Measurements from ENCODE around the gene NCAPG2. TPM values are rescaled to one million over a fixed set of nuclear protein-coding genes. Genes with fewer than 3 reads are reported as not detected.

Gene NCAPG2
- total and polyA plus RNA-seq, 2 of the 13 experiments (the other 11 are each of a cell fraction or from before 2014, with no cell fraction given): 15.1 to 30.7 TPM

- no peak for TF ChIP-seq HDAC6 (IDR thresholded peaks at IDR 0.05; ENCODE audit: low read depth, low read length)
- TF ChIP-seq ZNF24 (IDR thresholded peaks at IDR 0.05): no peak
- TF ChIP-seq, protein P1, sequence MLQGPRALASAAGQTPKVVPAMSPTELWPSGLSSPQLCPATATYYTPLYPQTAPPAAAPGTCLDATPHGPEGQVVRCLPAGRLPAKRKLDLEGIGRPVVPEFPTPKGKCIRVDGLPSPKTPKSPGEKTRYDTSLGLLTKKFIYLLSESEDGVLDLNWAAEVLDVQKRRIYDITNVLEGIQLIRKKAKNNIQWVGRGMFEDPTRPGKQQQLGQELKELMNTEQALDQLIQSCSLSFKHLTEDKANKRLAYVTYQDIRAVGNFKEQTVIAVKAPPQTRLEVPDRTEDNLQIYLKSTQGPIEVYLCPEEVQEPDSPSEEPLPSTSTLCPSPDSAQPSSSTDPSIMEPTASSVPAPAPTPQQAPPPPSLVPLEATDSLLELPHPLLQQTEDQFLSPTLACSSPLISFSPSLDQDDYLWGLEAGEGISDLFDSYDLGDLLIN (CRISPR knock-in tag; IDR thresholded peaks at IDR 0.05; ENCODE audit: borderline replicate concordance): no peak
- 0 out of 2 replicates have a peak, but pooled peaks have one; percentile 17 for TF ChIP-seq ZGPAT (CRISPR knock-in tag; IDR thresholded peaks at IDR 0.05)
- no peak for TF ChIP-seq TBL1XR1 (IDR thresholded peaks at IDR 0.05; ENCODE audit: borderline replicate concordance, low read length, partially characterized antibody)
- TF ChIP-seq TBX2 (CRISPR knock-in tag; IDR thresholded peaks at IDR 0.05; ENCODE audit: borderline replicate concordance): 0 out of 2 replicates have a peak, but pooled peaks have one; percentile 36
- TF ChIP-seq, protein P2, sequence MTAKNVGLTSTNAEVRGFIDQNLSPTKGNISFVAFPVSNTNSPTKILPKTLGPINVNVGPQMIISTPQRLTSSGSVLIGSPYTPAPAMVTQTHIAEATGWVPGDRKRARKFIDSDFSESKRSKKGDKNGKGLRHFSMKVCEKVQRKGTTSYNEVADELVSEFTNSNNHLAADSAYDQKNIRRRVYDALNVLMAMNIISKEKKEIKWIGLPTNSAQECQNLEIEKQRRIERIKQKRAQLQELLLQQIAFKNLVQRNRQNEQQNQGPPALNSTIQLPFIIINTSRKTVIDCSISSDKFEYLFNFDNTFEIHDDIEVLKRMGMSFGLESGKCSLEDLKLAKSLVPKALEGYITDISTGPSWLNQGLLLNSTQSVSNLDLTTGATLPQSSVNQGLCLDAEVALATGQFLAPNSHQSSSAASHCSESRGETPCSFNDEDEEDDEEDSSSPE (CRISPR knock-in tag; IDR thresholded peaks at IDR 0.05): no peak
- no peak for TF ChIP-seq SOX6 (IDR thresholded peaks at IDR 0.05)
- TF ChIP-seq SOX6 (CRISPR knock-in tag; IDR thresholded peaks at IDR 0.05): 0 out of 2 replicates have a peak, but pooled peaks have one; percentile 41
- TF ChIP-seq ZNF569 (CRISPR knock-in tag; IDR thresholded peaks at IDR 0.05; ENCODE audit: borderline replicate concordance): no peak
- TF ChIP-seq ZNF746 (CRISPR knock-in tag; IDR thresholded peaks at IDR 0.05): no peak
- 0 out of 2 replicates have a peak, but pooled peaks have one; percentile 42 for TF ChIP-seq POGZ (CRISPR knock-in tag; IDR thresholded peaks at IDR 0.05)
- TF ChIP-seq MIER3 (CRISPR knock-in tag; IDR thresholded peaks at IDR 0.05; ENCODE audit: borderline replicate concordance): no peak
- 0 out of 2 replicates have a peak, but pooled peaks have one; percentile 14 for TF ChIP-seq KDM2A (CRISPR knock-in tag; IDR thresholded peaks at IDR 0.05; ENCODE audit: borderline replicate concordance, low read depth)
- TF ChIP-seq HOXA3 (CRISPR knock-in tag; IDR thresholded peaks at IDR 0.05): peak; percentile 23; the same call in 1 of the 2 replicates
- TF ChIP-seq KLF12 (CRISPR knock-in tag; IDR thresholded peaks at IDR 0.05; ENCODE audit: borderline replicate concordance): no peak
- TF ChIP-seq, protein P3, sequence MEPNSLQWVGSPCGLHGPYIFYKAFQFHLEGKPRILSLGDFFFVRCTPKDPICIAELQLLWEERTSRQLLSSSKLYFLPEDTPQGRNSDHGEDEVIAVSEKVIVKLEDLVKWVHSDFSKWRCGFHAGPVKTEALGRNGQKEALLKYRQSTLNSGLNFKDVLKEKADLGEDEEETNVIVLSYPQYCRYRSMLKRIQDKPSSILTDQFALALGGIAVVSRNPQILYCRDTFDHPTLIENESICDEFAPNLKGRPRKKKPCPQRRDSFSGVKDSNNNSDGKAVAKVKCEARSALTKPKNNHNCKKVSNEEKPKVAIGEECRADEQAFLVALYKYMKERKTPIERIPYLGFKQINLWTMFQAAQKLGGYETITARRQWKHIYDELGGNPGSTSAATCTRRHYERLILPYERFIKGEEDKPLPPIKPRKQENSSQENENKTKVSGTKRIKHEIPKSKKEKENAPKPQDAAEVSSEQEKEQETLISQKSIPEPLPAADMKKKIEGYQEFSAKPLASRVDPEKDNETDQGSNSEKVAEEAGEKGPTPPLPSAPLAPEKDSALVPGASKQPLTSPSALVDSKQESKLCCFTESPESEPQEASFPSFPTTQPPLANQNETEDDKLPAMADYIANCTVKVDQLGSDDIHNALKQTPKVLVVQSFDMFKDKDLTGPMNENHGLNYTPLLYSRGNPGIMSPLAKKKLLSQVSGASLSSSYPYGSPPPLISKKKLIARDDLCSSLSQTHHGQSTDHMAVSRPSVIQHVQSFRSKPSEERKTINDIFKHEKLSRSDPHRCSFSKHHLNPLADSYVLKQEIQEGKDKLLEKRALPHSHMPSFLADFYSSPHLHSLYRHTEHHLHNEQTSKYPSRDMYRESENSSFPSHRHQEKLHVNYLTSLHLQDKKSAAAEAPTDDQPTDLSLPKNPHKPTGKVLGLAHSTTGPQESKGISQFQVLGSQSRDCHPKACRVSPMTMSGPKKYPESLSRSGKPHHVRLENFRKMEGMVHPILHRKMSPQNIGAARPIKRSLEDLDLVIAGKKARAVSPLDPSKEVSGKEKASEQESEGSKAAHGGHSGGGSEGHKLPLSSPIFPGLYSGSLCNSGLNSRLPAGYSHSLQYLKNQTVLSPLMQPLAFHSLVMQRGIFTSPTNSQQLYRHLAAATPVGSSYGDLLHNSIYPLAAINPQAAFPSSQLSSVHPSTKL (CRISPR knock-in tag; IDR thresholded peaks at IDR 0.05): peak; percentile 21; the same call in 1 of the 2 replicates
- TF ChIP-seq ZNF550 (CRISPR knock-in tag; IDR thresholded peaks at IDR 0.05; ENCODE audit: borderline replicate concordance): no peak
- no peak for TF ChIP-seq ONECUT2 (CRISPR knock-in tag; IDR thresholded peaks at IDR 0.05)
- peak; percentile 73 for TF ChIP-seq ZMYM3 (CRISPR knock-in tag; IDR thresholded peaks at IDR 0.05)
- TF ChIP-seq ZMYM4 (CRISPR knock-in tag; IDR thresholded peaks at IDR 0.05): 0 out of 2 replicates have a peak, but pooled peaks have one; percentile 16
- TF ChIP-seq ZSCAN31 (CRISPR knock-in tag; IDR thresholded peaks at IDR 0.05; ENCODE audit: low read depth): 0 out of 2 replicates have a peak, but pooled peaks have one; percentile 14
- TF ChIP-seq SOX13 (IDR thresholded peaks at IDR 0.05): no peak
- TF ChIP-seq SOX13 (CRISPR knock-in tag; conservative IDR thresholded peaks at IDR 0.05 in 1 of 2, IDR thresholded peaks at IDR 0.05 in 1 of 2): 0 out of 4 replicates have a peak, but pooled peaks of 1 of the 2 experiments have one; percentile 12
These were observed 121.5 kb downstream of the NCAPG2 start (continued) for GRCh38 chr7:158583143-158583542.

Measured in HepG2 (cell line).